B cell (primary cell): ENCODE measurements around the gene KRCC1. TPM values are rescaled to one million over a fixed set of nuclear protein-coding genes. Genes with fewer than 3 reads are reported as not detected.
"Not testable (repeated sequence)": the region's sequence is repeated elsewhere in the genome, so short reads cannot be mapped to it uniquely, and the experiment has no call there.

Experiments
- ATAC-seq: fragments of 200-7000 bp; cut with Tn5 transposase; one replicate; pipeline ENCODE4 v1.10.0; 2021; ENCODE audit warnings: low read depth, mild to moderate bottlenecking, moderate number of reproducible peaks, moderate library complexity
- CTCF ChIA-PET: fragments of 350-600 bp; sonication (Branson Sonifier 250); formaldehyde crosslinking; loops from one replicate; lab custom pipeline; 2021; ENCODE audit warnings: antibody characterized with exemption, inconsistent platforms; lab: Charles Lee
- POLR2A ChIA-PET: fragments of 350-600 bp; sonication (Branson Sonifier 250); formaldehyde crosslinking; loops from one replicate; lab custom pipeline; 2021; ENCODE audit warnings: antibody characterized with exemption; lab: Charles Lee
- DNase-seq: peaks from one replicate; pipeline ENCODE4 v3.0.0; 2013
- H2AFZ ChIP-seq: 2 replicates; pipeline ENCODE4 v1.6.1; 2012; ENCODE audit warnings: mild to moderate bottlenecking, low read depth, low read length; ENCODE audit not compliant: insufficient read depth, poor library complexity, severe bottlenecking
- H3K27ac ChIP-seq, 2 donors: 1 replicate in 1 of 2; 2 replicates in 1 of 2; pipeline ENCODE4 v1.5.1; 2012 to 2013; ENCODE audit warnings: low read length in 2 of 2, mild to moderate bottlenecking in 2 of 2, moderate library complexity in 1 of 2
- H3K27me3 ChIP-seq, 4 experiments: fragments of 200-600 bp in 1 of 4; sonication (generic) in 1 of 4; replicated peaks in 1 of 4; 1 replicate in 2 of 4; 2 replicates in 2 of 4; pipeline versions ENCODE4 v1.6.1 to v1.7.0; 2013 to 2016; ENCODE audit warnings: low read length in 3 of 4, mild to moderate bottlenecking in 2 of 4, mixed read lengths in 1 of 4, moderate library complexity in 1 of 4; ENCODE audit not compliant: insufficient read depth in 4 of 4, control insufficient read depth in 3 of 4; ENCODE audit errors: control extremely low read depth in 1 of 4
- H3K36me3 ChIP-seq, 2 experiments: replicated peaks in 1 of 2; 1 replicate in 1 of 2; 2 replicates in 1 of 2; pipeline versions ENCODE4 v1.6.1 to v1.7.1; 2013; ENCODE audit warnings: low read length in 1 of 2; ENCODE audit not compliant: insufficient read depth in 2 of 2, control insufficient read depth in 1 of 2; ENCODE audit errors: control extremely low read depth in 1 of 2, extremely low read depth in 1 of 2
- H3K4me1 ChIP-seq, 2 donors: fragments of 200-600 bp in 1 of 2; sonication (generic) in 1 of 2; 1 replicate in 1 of 2; 2 replicates in 1 of 2; pipeline versions ENCODE4 v1.5.1 to v1.6.1; 2013 to 2017; ENCODE audit warnings: low read length in 2 of 2; ENCODE audit not compliant: control insufficient read depth in 2 of 2, insufficient read depth in 2 of 2
- H3K4me2 ChIP-seq: replicated peaks from 2 replicates; pipeline ENCODE3; 2012; ENCODE audit warnings: mild to moderate bottlenecking, low read depth, low read length; ENCODE audit not compliant: poor library complexity, severe bottlenecking
- H3K4me3 ChIP-seq, 5 experiments: fragments of 200-600 bp in 1 of 5; sonication (generic) in 1 of 5; 1 replicate in 3 of 5; 2 replicates in 2 of 5; pipeline versions ENCODE4 v1.5.1 to v1.7.0; 2011 to 2016; ENCODE audit warnings: low read length in 4 of 5, mild to moderate bottlenecking in 4 of 5, low read depth in 2 of 5, control low read depth in 1 of 5, moderate library complexity in 1 of 5; ENCODE audit not compliant: insufficient read depth in 1 of 5; ENCODE audit errors: control extremely low read depth in 1 of 5, extremely low read depth in 1 of 5
- H3K79me2 ChIP-seq: fragments of 200-600 bp; sonication (generic); one replicate; pipeline ENCODE4 v1.6.0; 2016; ENCODE audit warnings: low read length; ENCODE audit not compliant: control insufficient read depth, insufficient read depth
- H3K9ac ChIP-seq: fragments of 200-600 bp; sonication (generic); 2 replicates; pipeline ENCODE4 v1.6.1; 2017; ENCODE audit warnings: mild to moderate bottlenecking, low read length, moderate library complexity
- H3K9me3 ChIP-seq, 3 donors: one replicate each; pipeline versions ENCODE4 v1.6.1 to v1.7.1; 2013; ENCODE audit warnings: low read length in 2 of 3; ENCODE audit not compliant: control insufficient read depth in 2 of 3, insufficient read depth in 1 of 3; ENCODE audit errors: control extremely low read depth in 1 of 3
- H4K20me1 ChIP-seq: 2 replicates; pipeline ENCODE4 v1.6.0; 2012; ENCODE audit warnings: mild to moderate bottlenecking, low read length; ENCODE audit not compliant: insufficient read depth, control insufficient read depth, poor library complexity, severe bottlenecking
- H3K27ac Mint-ChIP-seq: one replicate; pipeline ENCODE4 v1.8.0; 2021; ENCODE audit warnings: mixed read lengths
- H3K27me3 Mint-ChIP-seq: one replicate; pipeline ENCODE4 v1.8.0; 2021; ENCODE audit warnings: mixed read lengths
- H3K4me1 Mint-ChIP-seq: one replicate; pipeline ENCODE4 v1.8.0; 2021; ENCODE audit warnings: mixed read lengths
- H3K4me3 Mint-ChIP-seq: one replicate; pipeline ENCODE4 v1.8.0; 2021; ENCODE audit warnings: mixed read lengths
- H3K9me3 Mint-ChIP-seq: one replicate; pipeline ENCODE4 v1.8.0; 2022; ENCODE audit warnings: mixed read lengths; ENCODE audit not compliant: insufficient read depth
- EZH2 ChIP-seq: IDR thresholded peaks from 2 replicates; pipeline ENCODE4 v1.6.1; 2012; ENCODE audit warnings: borderline replicate concordance, low read depth, mild to moderate bottlenecking, moderate library complexity, low read length; ENCODE audit not compliant: insufficient read depth, poor library complexity, severe bottlenecking
- WGBS: methylation state at CpG from one replicate; pipeline ENCODE4 v1.1.5; 2013; ENCODE audit warnings: missing lambda C conversion rate; ENCODE audit not compliant: insufficient coverage; 5-methylcytosine and 5-hydroxymethylcytosine counted together
- intact Hi-C: fragments of 100-400 bp; cut with micrococcal nuclease; formaldehyde crosslinking; loops from one replicate; pipeline ENCODE4 v1.10.0; 2022
- polyA plus RNA-seq: library from polyadenylated mRNA; depleted of rRNA; stranded (reverse); fragments of >200 nt; gene quantifications from 2 replicates; pipeline ENCODE4 v1.2.3, GENCODE V29; 2012
- total RNA-seq, 2 donors: library from RNA; stranded (reverse); fragments of 120-200 nt in 1 of 2; gene quantifications; 1 replicate in 1 of 2; 2 replicates in 1 of 2; pipeline versions ENCODE4 v1.2.3 to v1.2.4, GENCODE V29; 2013 to 2022
- TF ChIP-seq, protein P1 (sequence below): fragments of 200-600 bp; IDR thresholded peaks from one replicate; pipeline ENCODE4 v1.8.0; 2022; ENCODE audit warnings: antibody characterized with exemption, mild to moderate bottlenecking

The KRCC1 gene
- total and polyA plus RNA-seq, 2 donors (not counting 1 experiment from before 2014, with no cell fraction given) = 11.9 to 27.2 TPM

DNA sequence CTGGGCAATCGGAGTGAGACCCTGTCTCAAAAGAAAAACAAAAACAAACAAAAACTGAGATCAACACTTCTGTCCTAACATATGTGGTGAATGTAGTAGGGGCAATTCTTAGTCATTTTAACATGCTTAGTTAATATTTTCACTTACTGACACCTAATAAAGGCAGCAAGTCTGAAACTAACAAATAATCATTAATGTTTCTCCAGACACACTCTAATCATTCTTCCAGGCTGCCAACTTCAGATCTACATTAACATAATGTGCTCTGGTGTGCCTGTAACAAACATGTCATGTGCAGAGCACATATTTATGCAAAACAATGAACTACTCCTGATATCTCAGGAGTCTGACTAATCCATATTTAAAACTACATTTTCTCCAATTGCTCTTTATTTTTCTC is 6.0 kb downstream of the KRCC1 start:
- peaks cover 41% of the 10 kb centered on the region for H3K4me1 Mint-ChIP-seq
- intact Hi-C loops = loop anchor here (10.0 kb wide), 1 partner anchor 575 kb away; the partner anchor contains the start of gene EIF2AK3

DNA sequence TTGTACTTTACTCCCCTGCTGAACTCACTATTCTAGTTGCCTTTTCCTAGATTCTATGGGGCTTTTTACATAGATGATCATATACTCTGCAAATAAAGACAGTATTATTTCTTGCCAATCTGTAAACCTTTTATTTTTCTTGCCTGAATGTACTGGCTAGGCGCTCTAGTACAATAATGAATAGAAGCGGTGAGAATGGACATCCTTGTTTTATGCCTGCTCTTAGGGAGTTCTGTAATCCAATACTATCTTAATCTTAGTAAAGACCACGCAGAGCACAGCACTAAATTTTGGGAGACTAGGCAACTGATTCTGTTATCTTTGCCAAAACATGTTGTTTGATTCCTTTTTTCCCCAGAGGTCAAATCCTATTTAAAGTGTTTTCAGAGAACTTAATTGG is 7.0 kb downstream of the KRCC1 start:
- POLR2A ChIA-PET = no interaction called here
- no peaks in the 10 kb centered on the region for H3K9me3 Mint-ChIP-seq
- TF ChIP-seq, protein P1, sequence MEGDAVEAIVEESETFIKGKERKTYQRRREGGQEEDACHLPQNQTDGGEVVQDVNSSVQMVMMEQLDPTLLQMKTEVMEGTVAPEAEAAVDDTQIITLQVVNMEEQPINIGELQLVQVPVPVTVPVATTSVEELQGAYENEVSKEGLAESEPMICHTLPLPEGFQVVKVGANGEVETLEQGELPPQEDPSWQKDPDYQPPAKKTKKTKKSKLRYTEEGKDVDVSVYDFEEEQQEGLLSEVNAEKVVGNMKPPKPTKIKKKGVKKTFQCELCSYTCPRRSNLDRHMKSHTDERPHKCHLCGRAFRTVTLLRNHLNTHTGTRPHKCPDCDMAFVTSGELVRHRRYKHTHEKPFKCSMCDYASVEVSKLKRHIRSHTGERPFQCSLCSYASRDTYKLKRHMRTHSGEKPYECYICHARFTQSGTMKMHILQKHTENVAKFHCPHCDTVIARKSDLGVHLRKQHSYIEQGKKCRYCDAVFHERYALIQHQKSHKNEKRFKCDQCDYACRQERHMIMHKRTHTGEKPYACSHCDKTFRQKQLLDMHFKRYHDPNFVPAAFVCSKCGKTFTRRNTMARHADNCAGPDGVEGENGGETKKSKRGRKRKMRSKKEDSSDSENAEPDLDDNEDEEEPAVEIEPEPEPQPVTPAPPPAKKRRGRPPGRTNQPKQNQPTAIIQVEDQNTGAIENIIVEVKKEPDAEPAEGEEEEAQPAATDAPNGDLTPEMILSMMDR = no peak
- TF ChIP-seq EZH2 = no peak
- WGBS = 100% methylated on average over 2 of the region's 3 CpGs
- H3K27me3 ChIP-seq = no peaks in the 10 kb centered on the region
- H3K79me2 ChIP-seq = peaks cover 53% of the 10 kb centered on the region
- intact Hi-C loops = no loop called here
- peaks cover 31% of the 10 kb centered on the region for H3K4me1 Mint-ChIP-seq
- CTCF ChIA-PET = interaction anchor here (1.8 kb wide), 1 partner anchor 11 kb away, joined by 15 read pairs; no protein-coding TSS in a partner anchor
- H3K4me3 Mint-ChIP-seq = no peak overlapping the region
- no peak overlapping the region for H3K4me3 ChIP-seq
- peaks cover 9% of the 10 kb centered on the region for H4K20me1 ChIP-seq
- H3K9ac ChIP-seq = no peak overlapping the region
- no peak overlapping the region for H3K27ac Mint-ChIP-seq
- ATAC-seq (no peak), DNase-seq (no peak)
- H2AFZ ChIP-seq = no peak overlapping the region
- no peak overlapping the region for H3K4me2 ChIP-seq
- H3K27me3 Mint-ChIP-seq = no peaks in the 10 kb centered on the region
- H3K36me3 ChIP-seq = peaks cover 5 to 11% of the 10 kb centered on the region in 2 experiments
- peak overlapping the region in 1 of 2 donors; percentile 13 for H3K27ac ChIP-seq
- no peaks in the 10 kb centered on the region for H3K9me3 ChIP-seq
- H3K4me1 ChIP-seq = peaks cover 0 to 6% of the 10 kb centered on the region in 2 donors

More for the DNA sequence above, 6.0 kb downstream of the KRCC1 start:
- Mint-ChIP-seq H3K4me3 (no peak overlapping the region), H3K9me3 (no peaks in the 10 kb centered on the region), H3K27me3 (no peaks in the 10 kb centered on the region), H3K27ac (no peak overlapping the region)
- no peak overlapping the region for H2AFZ ChIP-seq
- no peak overlapping the region for H3K4me3 ChIP-seq
- POLR2A ChIA-PET = no interaction called here
- no peaks in the 10 kb centered on the region for H3K9me3 ChIP-seq
- peaks cover 5 to 8% of the 10 kb centered on the region in 2 experiments for H3K36me3 ChIP-seq
- H3K4me2 ChIP-seq = no peak overlapping the region
- TF ChIP-seq, protein P1 = no peak
- no peak for TF ChIP-seq EZH2
- H4K20me1 ChIP-seq = peaks cover 9% of the 10 kb centered on the region
- no peak overlapping the region for H3K27ac ChIP-seq
- H3K27me3 ChIP-seq = no peaks in the 10 kb centered on the region
- WGBS = no CpG with 5 or more reads among the region's 1 CpG
- no peak overlapping the region for H3K9ac ChIP-seq
- ATAC-seq = no peak
- peaks cover 48% of the 10 kb centered on the region for H3K79me2 ChIP-seq
- peaks cover 10 to 17% of the 10 kb centered on the region in 2 donors for H3K4me1 ChIP-seq
- CTCF ChIA-PET = interaction anchor here (2.8 kb wide), 1 partner anchor 11 kb away, joined by 18 read pairs; no protein-coding TSS in a partner anchor
- DNase-seq = no peak

DNA sequence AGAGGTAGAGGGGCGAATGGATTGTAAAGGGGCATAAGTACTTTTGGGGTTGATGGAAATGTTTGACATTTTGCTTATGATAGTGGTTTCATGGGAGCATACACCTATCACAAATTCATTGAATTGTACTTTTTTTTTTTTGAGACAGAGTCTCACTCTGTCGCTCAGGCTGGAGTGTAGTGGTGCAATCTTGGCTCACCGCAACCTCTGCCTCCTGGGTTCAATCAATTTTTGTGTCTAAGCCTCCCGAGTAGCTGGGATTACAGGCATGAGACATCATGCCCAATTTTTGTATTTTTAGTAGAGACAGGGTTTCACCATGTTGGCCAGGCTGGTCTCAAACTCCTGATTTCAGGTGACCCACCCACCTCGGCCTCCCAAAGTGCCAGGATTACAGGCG is 10.0 kb downstream of the KRCC1 start:
- H3K4me1 ChIP-seq, H3K27ac ChIP-seq, POLR2A ChIA-PET, H3K4me3 ChIP-seq, H3K27me3 ChIP-seq, ATAC-seq, intact Hi-C loops, H3K9ac ChIP-seq, H3K4me2 ChIP-seq, H3K9me3 Mint-ChIP-seq, H3K9me3 ChIP-seq, H3K4me3 Mint-ChIP-seq, H2AFZ ChIP-seq, DNase-seq, H3K27me3 Mint-ChIP-seq, H3K27ac Mint-ChIP-seq: not testable (repeated sequence)
- H3K4me1 Mint-ChIP-seq = peaks cover 25% of the 10 kb centered on the region
- CTCF ChIA-PET = interaction anchor here (1.9 kb wide), 1 partner anchor 15 kb away, joined by 10 read pairs; no protein-coding TSS in a partner anchor
- Histone ChIP-seq H4K20me1 (peaks cover 18% of the 10 kb centered on the region), H3K79me2 (peaks cover 77% of the 10 kb centered on the region), H3K36me3 (peaks cover 5 to 15% of the 10 kb centered on the region in 2 experiments)
- WGBS = 100% methylated on average over 2 of the region's 6 CpGs
